Nephron (organoid): ENCODE results near the gene ZCCHC7.
A peak's percentile ranks its signal among the peaks of the same experiment; 100 is the strongest.
"Not testable (repeated sequence)": the region's sequence is repeated elsewhere in the genome, so short reads cannot be mapped to it uniquely, and the experiment has no call there.

Experiments
- H3K27ac Mint-ChIP-seq, 3 experiments: 2 replicates each; pipeline ENCODE4 v1.8.0; 2020; ENCODE audit warnings: mixed read lengths in 3 of 3, mild to moderate bottlenecking in 2 of 3, moderate library complexity in 1 of 3
- H3K27me3 Mint-ChIP-seq: 2 replicates; pipeline ENCODE4 v1.8.0; 2021; ENCODE audit warnings: low read depth, mild to moderate bottlenecking, moderate library complexity, mixed read lengths
- H3K36me3 Mint-ChIP-seq: 2 replicates; pipeline ENCODE4 v1.8.0; 2020; ENCODE audit warnings: low read depth, mixed read lengths
- H3K4me1 Mint-ChIP-seq: 2 replicates; pipeline ENCODE4 v1.8.0; 2020; ENCODE audit warnings: mixed read lengths
- H3K4me3 Mint-ChIP-seq, 3 experiments: 2 replicates each; pipeline ENCODE4 v1.8.0; 2020; ENCODE audit warnings: mild to moderate bottlenecking in 3 of 3, mixed read lengths in 3 of 3, moderate library complexity in 2 of 3
- H3K9me3 Mint-ChIP-seq: 2 replicates; pipeline ENCODE4 v1.8.0; 2020; ENCODE audit warnings: mixed read lengths
- CTCF ChIP-seq, 3 experiments: fragments of 200-600 bp; sonication (generic); IDR thresholded peaks; one replicate each; pipeline ENCODE4 v1.5.0; 2021; ENCODE audit warnings: antibody characterized with exemption in 3 of 3; ENCODE audit not compliant: unreplicated experiment in 3 of 3

ZCCHC7 gene

GRCh38 chr9:37202091-37202490 lies 81.7 kb downstream of the ZCCHC7 start:
- H3K27ac Mint-ChIP-seq = no peak overlapping the region
- no peak for TF ChIP-seq CTCF (IDR thresholded peaks at IDR 0.05; ENCODE audit: unreplicated experiment in 3 of 3)
- peaks cover 29% of the 10 kb centered on the region for H3K4me1 Mint-ChIP-seq
- H3K4me3 Mint-ChIP-seq = no peak overlapping the region
- peaks cover 38% of the 10 kb centered on the region for H3K36me3 Mint-ChIP-seq
- H3K27me3 Mint-ChIP-seq = no peaks in the 10 kb centered on the region
- H3K9me3 Mint-ChIP-seq = peaks cover 16% of the 10 kb centered on the region

- Mint-ChIP-seq H3K9me3 (peaks cover 18% of the 10 kb centered on the region), H3K36me3 (peaks cover 51% of the 10 kb centered on the region), H3K4me1 (peaks cover 15% of the 10 kb centered on the region)
- H3K27ac Mint-ChIP-seq, H3K27me3 Mint-ChIP-seq, H3K4me3 Mint-ChIP-seq: not testable (repeated sequence)
Observed at GRCh38 chr9:37203456-37203855, 83.1 kb downstream of the ZCCHC7 start.

- Mint-ChIP-seq H3K4me1 (no peaks in the 10 kb centered on the region), H3K9me3 (peaks cover 18% of the 10 kb centered on the region), H3K4me3 (no peak overlapping the region), H3K27ac (no peak overlapping the region), H3K27me3 (no peaks in the 10 kb centered on the region), H3K36me3 (peaks cover 52% of the 10 kb centered on the region)
- no peak for TF ChIP-seq CTCF (IDR thresholded peaks at IDR 0.05; ENCODE audit: unreplicated experiment in 3 of 3)
Observed at GRCh38 chr9:37206121-37206620, 85.8 kb downstream of the ZCCHC7 start.

- no peak for TF ChIP-seq CTCF (IDR thresholded peaks at IDR 0.05; ENCODE audit: unreplicated experiment in 3 of 3)
- H3K4me1 Mint-ChIP-seq = no peaks in the 10 kb centered on the region
- H3K36me3 Mint-ChIP-seq = peaks cover 33% of the 10 kb centered on the region
Observed at GRCh38 chr9:37209431-37210386, 89.3 kb downstream of the ZCCHC7 start.

GRCh38 chr9:37210737-37211523 lies 90.6 kb downstream of the ZCCHC7 start:
- Mint-ChIP-seq H3K27ac (peak overlapping the region in 1 of 3 experiments; percentile 4), H3K27me3 (no peaks in the 10 kb centered on the region), H3K36me3 (peaks cover 28% of the 10 kb centered on the region), H3K4me3 (no peak overlapping the region), H3K9me3 (peaks cover 6% of the 10 kb centered on the region), H3K4me1 (peaks cover 7% of the 10 kb centered on the region)
- TF ChIP-seq CTCF (IDR thresholded peaks at IDR 0.05; ENCODE audit: unreplicated experiment in 3 of 3) = no peak

More at GRCh38 chr9:37209431-37210386, 89.3 kb downstream of the ZCCHC7 start:
- no peaks in the 10 kb centered on the region for H3K27me3 Mint-ChIP-seq
- no peak overlapping the region for H3K27ac Mint-ChIP-seq
- no peak overlapping the region for H3K4me3 Mint-ChIP-seq
- peaks cover 6% of the 10 kb centered on the region for H3K9me3 Mint-ChIP-seq

GRCh38 chr9:37212435-37212834 lies 92.1 kb downstream of the ZCCHC7 start:
- Mint-ChIP-seq H3K27me3 (no peaks in the 10 kb centered on the region), H3K27ac (no peak overlapping the region), H3K4me3 (no peak overlapping the region), H3K36me3 (peaks cover 18% of the 10 kb centered on the region), H3K9me3 (peaks cover 1% of the 10 kb centered on the region), H3K4me1 (peaks cover 8% of the 10 kb centered on the region)
- no peak for TF ChIP-seq CTCF (IDR thresholded peaks at IDR 0.05; ENCODE audit: unreplicated experiment in 3 of 3)
